NCI-H1092 (cell line): Measurements from ENCODE around the gene CNTN2.

Source experiments
- DNase-seq: peaks from one replicate; lab custom pipeline; 2025; lab: John Stamatoyannopoulos, UW

Gene CNTN2, protein sequence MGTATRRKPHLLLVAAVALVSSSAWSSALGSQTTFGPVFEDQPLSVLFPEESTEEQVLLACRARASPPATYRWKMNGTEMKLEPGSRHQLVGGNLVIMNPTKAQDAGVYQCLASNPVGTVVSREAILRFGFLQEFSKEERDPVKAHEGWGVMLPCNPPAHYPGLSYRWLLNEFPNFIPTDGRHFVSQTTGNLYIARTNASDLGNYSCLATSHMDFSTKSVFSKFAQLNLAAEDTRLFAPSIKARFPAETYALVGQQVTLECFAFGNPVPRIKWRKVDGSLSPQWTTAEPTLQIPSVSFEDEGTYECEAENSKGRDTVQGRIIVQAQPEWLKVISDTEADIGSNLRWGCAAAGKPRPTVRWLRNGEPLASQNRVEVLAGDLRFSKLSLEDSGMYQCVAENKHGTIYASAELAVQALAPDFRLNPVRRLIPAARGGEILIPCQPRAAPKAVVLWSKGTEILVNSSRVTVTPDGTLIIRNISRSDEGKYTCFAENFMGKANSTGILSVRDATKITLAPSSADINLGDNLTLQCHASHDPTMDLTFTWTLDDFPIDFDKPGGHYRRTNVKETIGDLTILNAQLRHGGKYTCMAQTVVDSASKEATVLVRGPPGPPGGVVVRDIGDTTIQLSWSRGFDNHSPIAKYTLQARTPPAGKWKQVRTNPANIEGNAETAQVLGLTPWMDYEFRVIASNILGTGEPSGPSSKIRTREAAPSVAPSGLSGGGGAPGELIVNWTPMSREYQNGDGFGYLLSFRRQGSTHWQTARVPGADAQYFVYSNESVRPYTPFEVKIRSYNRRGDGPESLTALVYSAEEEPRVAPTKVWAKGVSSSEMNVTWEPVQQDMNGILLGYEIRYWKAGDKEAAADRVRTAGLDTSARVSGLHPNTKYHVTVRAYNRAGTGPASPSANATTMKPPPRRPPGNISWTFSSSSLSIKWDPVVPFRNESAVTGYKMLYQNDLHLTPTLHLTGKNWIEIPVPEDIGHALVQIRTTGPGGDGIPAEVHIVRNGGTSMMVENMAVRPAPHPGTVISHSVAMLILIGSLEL

GRCh38 chr1:205042911-205043806 lies at the start of gene CNTN2:
Gene CNTN2 (plus strand): TSS chr1:205043212. CDS start chr1:205053186, 9,974 bp downstream.
- DNase-seq, result peak; percentile 9

GRCh38 chr1:204994086-204994862 lies 48.7 kb upstream of the CNTN2 start:
- DNase-seq, result no peak

DNA sequence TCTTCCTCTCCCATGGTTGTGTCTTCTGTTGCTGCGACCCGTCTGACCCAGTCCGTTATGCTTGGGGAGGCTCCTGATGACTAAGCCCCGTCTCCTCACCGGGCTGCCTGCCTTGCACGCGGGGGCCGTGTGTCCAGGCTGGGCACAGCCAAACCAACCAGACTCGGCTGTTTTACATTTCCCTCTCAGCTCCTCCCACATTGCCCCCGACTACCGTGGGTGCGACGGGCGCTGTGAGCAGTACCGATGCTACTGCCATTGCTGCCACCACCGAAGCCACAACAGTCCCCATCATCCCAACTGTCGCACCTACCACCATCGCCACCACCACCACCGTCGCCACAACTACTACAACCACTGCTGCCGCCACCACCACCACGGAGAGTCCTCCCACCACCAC lies 46.0 kb upstream of the CNTN2 start:
- DNase-seq, result no peak

DNA sequence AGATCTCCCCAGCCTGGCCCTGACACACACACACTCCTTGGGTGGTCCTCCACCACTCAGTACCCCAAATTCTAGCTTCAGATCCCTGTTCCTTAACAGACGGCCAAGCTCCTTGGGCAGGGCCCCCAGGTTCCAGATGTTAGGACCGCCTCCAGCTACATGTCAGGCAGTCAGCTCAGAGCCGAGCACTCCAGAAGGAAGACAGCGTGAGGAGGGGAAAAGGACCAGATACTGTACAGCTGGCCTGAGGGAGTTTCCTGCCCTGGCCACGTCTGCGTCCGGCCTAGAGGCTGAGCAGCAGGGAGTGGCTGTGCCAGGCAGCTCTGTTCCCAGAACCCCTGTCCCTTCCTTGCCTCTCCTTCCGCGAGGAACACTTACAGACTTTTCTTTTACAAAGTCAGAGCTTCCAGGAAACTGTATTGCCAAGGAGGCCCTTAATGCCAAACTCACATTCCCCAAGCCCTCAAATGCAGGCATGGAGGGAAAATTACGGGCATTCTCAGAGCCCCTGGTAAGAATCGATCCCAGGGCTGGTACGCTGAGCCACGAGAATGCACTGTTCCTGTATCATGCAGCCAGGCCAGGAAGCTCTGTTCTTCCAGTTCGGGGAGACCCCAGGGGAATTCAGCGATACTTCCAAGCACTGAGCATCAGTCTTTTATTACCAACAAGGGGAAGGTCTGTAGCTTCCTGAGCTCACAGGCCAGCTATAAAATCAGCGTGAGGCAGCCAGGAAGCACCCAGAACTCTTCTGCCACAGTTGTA lies 45.2 kb upstream of the CNTN2 start:
- no peak for DNase-seq

GRCh38 chr1:205001162-205001561 lies 41.9 kb upstream of the CNTN2 start:
- no peak for DNase-seq

DNA sequence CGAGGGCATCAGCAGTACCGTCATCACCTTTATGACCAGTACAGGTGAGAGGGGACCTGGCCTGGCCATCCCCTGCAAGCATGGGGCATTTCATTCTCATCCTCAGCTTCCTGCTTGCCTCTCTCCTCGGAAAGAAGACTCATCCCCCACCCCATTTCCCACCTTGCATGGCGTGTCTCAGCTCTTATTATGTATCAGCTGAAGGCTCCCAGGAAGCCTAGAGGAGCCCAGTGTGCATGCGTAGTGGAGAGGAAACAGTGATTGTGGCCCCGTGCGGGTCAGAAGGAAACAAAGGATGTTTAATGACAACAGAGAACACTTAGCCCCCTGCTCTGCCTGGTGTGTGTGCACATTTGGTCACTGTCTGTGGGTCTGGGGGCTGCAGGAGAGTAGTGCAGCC lies 40.3 kb upstream of the CNTN2 start:
- no peak for DNase-seq

DNA sequence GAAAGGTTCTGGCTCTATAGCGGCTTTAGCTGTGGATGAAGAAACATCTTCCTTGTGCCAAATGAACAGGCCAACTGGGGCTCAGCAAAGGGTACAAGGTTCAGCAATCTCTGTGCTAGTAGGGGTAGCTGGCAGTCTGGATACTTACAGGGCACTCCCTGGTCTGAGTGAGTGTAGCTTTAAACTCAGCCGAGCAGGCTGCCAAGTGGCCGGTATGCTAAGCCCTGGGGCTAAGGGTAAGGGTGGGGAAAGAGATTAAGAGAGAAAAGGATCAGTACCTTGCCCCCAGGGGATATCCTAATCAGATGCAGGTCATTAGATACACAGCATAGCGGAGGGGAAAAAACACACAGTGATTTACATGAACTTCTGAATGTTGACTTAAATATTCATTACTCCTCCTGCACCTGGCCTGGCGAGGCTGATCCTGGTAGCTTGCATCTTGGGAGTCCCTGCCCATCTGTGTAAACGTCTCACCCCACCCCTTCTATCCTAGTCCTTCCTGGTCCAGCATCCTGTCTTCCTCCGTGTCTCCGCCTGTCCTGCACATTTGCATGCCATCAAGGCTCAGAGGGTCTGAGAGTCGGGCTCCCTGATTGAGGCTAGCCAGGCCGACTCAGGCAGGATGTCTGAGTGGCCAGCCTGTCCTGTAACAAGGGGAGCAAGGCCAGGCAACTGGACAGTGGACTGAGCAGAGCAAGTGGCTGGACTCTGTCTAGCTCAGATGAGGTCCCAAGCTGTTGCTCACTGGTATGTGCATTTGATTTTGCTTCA lies 39.5 kb upstream of the CNTN2 start:
- no peak for DNase-seq

- no peak for DNase-seq
Observed at GRCh38 chr1:205004351-205004750, 38.7 kb upstream of the CNTN2 start.

- DNase-seq, result no peak
Observed at GRCh38 chr1:205008896-205009295, 34.1 kb upstream of the CNTN2 start.

GRCh38 chr1:205009670-205010069 lies 33.3 kb upstream of the CNTN2 start:
- no peak for DNase-seq

- DNase-seq, result peak; percentile 40
Observed at GRCh38 chr1:205012391-205013140, 30.4 kb upstream of the CNTN2 start.

DNA sequence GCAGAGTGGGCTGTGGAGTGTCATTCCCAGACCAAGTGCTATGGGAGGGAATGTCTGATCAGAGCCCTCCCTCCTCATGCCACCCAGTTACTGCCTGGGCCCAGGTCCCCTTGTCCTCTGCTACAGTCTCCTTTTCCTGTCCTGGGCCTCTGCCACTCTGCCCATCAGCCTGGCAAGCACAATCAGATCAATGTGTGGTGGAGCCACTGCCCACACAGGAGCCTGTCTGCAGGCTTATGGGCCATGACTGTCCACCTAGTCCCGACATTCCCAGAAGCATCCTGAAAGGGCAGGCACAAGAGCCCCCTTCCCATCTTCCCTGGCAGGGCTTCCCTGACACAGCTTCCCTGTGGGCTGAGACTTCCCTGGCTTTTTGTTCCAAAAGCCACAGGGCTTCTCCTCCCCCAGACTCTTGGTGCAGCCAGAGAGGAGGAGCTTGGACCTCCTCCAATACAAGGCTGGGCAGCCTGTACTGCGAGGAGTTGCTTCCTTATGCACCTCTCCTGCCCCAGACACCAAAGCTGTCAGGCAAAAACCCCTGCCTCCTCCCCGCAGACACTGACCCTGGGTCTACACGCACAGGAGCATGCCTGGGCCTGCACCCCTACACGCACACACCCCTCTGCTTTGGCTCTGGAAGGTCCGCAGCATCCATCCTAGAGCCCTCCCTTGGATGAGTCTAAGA lies 29.2 kb upstream of the CNTN2 start:
- peak; percentile 70 for DNase-seq

DNA sequence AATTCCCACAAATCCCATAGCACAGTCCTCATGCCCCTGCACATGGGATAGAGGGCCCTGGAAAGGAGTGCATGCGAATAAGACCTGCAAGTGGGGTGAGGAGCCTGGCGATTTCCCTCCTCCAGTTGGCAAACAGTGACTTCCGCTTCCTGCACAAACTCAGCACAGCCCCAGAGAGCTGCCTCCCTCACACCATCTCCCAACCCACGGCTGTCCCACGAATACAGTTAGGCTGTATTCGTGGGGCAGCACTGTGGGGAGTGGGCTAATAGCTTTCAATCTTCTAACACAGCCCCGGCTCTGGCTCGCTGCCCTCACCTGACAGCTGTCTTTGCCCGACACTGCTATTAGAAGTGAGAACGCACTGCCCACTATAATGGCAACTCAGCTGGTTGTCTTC lies 28.2 kb upstream of the CNTN2 start:
- DNase-seq, result peak; percentile 38

DNA sequence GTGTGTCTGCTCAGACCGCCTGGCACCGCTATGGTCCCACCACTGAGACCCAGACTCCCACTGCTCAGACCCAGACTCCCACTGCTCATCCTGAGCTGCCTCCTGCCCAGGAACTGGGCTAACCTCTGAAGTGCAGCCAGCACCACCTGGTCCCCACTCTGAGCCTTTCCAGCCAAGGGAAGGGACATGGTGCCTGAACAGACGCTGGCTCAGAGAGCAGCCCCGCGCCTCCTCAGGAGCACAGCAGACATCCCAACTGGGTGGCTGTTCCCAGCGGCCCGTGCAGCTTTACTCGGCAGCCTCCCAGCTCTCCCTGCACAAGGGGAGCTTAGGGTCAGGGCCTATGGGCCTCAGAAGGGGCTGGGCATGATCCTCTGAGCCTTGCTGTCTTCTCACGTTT lies 27.8 kb upstream of the CNTN2 start:
- no peak for DNase-seq

DNA sequence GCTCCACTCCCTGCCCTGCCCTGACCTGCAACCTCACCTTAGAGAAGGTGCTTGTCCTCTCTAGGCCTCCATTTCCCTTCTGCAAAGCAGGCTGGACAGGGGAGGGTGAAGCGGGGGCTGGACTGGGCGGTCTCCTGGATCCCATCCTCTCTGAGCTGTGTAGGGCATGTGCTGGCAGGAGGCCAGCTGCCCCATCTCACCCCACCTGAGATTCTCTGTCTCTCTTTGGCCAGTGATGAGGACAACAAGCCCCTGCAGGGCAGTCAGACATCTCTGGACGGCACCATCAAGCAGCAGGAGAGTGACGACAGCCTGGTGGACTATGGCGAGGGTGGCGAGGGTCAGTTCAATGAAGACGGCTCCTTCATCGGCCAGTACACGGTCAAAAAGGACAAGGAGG lies 26.9 kb upstream of the CNTN2 start:
- DNase-seq, result no peak

DNA sequence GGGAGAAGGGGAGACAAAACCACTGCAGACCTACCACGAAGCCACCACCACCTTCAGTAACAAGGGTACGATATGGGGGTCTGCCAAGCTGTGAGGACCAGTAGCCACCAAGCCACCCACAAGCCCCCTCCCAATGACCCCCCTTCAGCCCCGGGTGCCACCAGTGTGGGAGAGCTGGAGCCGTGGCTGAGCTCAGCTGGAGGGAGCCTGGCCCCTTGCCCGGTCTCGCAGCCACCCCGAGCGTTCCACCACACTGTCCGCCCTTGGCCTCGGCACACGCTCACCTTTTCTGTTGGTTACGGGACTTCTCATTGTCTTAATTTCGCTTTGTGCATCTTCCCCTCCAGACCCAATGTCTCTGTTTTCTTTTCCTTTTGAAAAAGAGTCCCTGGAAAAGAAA lies 26.4 kb upstream of the CNTN2 start:
- no peak for DNase-seq

DNA sequence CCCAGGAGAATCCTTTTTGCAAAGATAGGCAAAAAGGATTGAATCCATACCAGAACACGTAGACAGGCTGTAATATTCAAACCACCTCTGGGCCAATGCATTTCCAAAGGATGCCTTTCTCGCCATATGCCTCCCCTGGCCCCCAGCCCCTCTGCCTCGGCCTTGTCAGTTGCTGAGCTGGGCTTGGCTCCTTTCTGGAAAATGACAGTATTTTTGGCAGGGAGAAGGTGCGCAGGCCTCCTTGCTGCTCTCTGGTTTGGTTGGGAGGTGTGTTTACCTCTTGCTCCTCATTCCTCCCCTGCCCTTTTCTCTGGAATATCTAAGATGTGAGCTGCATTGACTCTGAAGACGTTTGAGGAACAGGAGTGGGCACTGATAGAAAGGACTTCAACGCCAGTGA lies 26.0 kb upstream of the CNTN2 start:
- DNase-seq, result no peak

DNA sequence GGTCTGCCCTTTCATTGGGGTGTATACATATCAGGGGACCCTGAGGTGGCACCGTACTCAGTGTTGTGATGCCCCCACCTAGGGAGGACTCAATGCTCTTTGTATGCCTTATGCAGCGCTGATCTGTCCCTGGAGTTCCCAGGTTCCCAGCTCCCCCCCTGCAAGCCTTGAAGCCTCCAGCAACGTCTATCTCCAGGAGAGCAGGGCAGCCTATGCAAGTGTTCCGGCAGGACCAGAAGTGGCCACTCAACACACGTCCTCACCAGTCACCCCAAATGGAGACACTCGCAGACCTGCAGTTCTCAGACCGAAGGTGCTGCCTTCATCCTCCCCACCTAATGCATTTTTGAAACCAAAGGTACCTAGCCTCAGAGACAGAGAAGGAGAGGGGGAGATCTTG lies 25.2 kb upstream of the CNTN2 start:
- no peak for DNase-seq
